HEK293 (cell line): ENCODE results near the gene CEP55.
A peak's percentile ranks its signal among the peaks of the same experiment; 100 is the strongest.

Experiments
- CTCF ChIA-PET: fragments of 350-600 bp; formaldehyde crosslinking; extraction: SDS; loops from one replicate; lab custom pipeline; 2021; ENCODE audit warnings: antibody characterized with exemption; lab: Yijun Ruan, JAX
- POLR2A ChIA-PET: fragments of 300-600 bp; formaldehyde crosslinking; extraction: SDS; loops from one replicate; lab custom pipeline; 2020; ENCODE audit warnings: antibody characterized with exemption, inconsistent platforms; lab: Yijun Ruan, JAX
- H3K27ac ChIP-seq: fragments of 200-500 bp; sonication (Bioruptor generic); 2 replicates; pipeline ENCODE4 v1.5.1; 2014; ENCODE audit warnings: low read depth, low read length, control low read depth, inconsistent platforms; ENCODE audit errors: extremely low read depth
- H3K36me3 ChIP-seq, 2 experiments: fragments of 200-500 bp in 1 of 2; sonication (Bioruptor generic) in 1 of 2; 1 replicate in 1 of 2; 2 replicates in 1 of 2; pipeline ENCODE4 v1.5.1; 2014 to 2017; ENCODE audit warnings: inconsistent platforms in 2 of 2, low read length in 2 of 2; ENCODE audit not compliant: control insufficient read depth in 2 of 2, insufficient read depth in 1 of 2
- H3K4me1 ChIP-seq: fragments of 200-500 bp; sonication (Bioruptor generic); 2 replicates; pipeline ENCODE4 v1.5.1; 2014; ENCODE audit warnings: mild to moderate bottlenecking, low read length, inconsistent platforms; ENCODE audit not compliant: control insufficient read depth, insufficient read depth
- H3K4me3 ChIP-seq: 2 replicates; pipeline ENCODE4 v1.5.1; 2011; ENCODE audit warnings: low read depth, mild to moderate bottlenecking, control low read depth, low read length, moderate library complexity
- H3K9me3 ChIP-seq: fragments of 200-500 bp; sonication (Bioruptor generic); 2 replicates; pipeline ENCODE4 v1.5.1; 2014; ENCODE audit warnings: low read depth, low read length, inconsistent platforms; ENCODE audit not compliant: control insufficient read depth, insufficient read depth
- HOXC10 ChIP-seq: sonication (generic); formaldehyde crosslinking; IDR thresholded peaks from 2 replicates; pipeline ENCODE4 v1.8.1; 2023; ENCODE audit warnings: mild to moderate bottlenecking, missing genetic modification reagents
- KLF8 ChIP-seq: fragments of 450-650 bp; formaldehyde crosslinking; IDR thresholded peaks from 2 replicates; pipeline ENCODE4 v1.5.1; 2016; ENCODE audit warnings: missing biosample characterization, missing genetic modification characterization
- OSR2 ChIP-seq: fragments of 450-650 bp; formaldehyde crosslinking; IDR thresholded peaks from 2 replicates; pipeline ENCODE4 v1.5.1; 2016; ENCODE audit warnings: missing biosample characterization, missing genetic modification characterization
- PRDM6 ChIP-seq: fragments of 450-650 bp; formaldehyde crosslinking; IDR thresholded peaks from 2 replicates; pipeline ENCODE4 v1.5.1; 2017; ENCODE audit warnings: missing biosample characterization, missing genetic modification characterization
- RBAK ChIP-seq: fragments of 450-650 bp; formaldehyde crosslinking; IDR thresholded peaks from 2 replicates; pipeline ENCODE4 v1.5.1; 2016; ENCODE audit warnings: missing biosample characterization, missing genetic modification characterization
- REPIN1 ChIP-seq: fragments of 450-650 bp; formaldehyde crosslinking; IDR thresholded peaks from 2 replicates; pipeline ENCODE4 v1.5.1; 2017; ENCODE audit warnings: missing biosample characterization, missing genetic modification characterization, low read depth
- SCRT1 ChIP-seq: fragments of 450-650 bp; formaldehyde crosslinking; IDR thresholded peaks from 2 replicates; pipeline ENCODE4 v1.5.1; 2016; ENCODE audit warnings: missing biosample characterization, missing genetic modification characterization, borderline replicate concordance
- SP2 ChIP-seq: fragments of 450-650 bp; formaldehyde crosslinking; IDR thresholded peaks from 2 replicates; pipeline ENCODE4 v1.5.1; 2016; ENCODE audit warnings: missing biosample characterization, missing genetic modification characterization
- YY1 ChIP-seq: fragments of 450-650 bp; formaldehyde crosslinking; IDR thresholded peaks from 2 replicates; pipeline ENCODE4 v1.5.1; 2018; ENCODE audit warnings: missing biosample characterization, missing genetic modification characterization
- YY2 ChIP-seq: fragments of 450-650 bp; formaldehyde crosslinking; IDR thresholded peaks from 2 replicates; pipeline ENCODE4 v1.5.1; 2016; ENCODE audit warnings: missing biosample characterization, missing genetic modification characterization
- ZBTB48 ChIP-seq: fragments of 450-650 bp; formaldehyde crosslinking; IDR thresholded peaks from 2 replicates; pipeline ENCODE4 v1.5.1; 2016; ENCODE audit warnings: missing biosample characterization, missing genetic modification characterization
- ZFP37 ChIP-seq: fragments of 450-650 bp; formaldehyde crosslinking; IDR thresholded peaks from 2 replicates; pipeline ENCODE4 v1.5.1; 2016; ENCODE audit warnings: missing biosample characterization, missing genetic modification characterization
- ZNF2 ChIP-seq: fragments of 450-650 bp; formaldehyde crosslinking; IDR thresholded peaks from 2 replicates; pipeline ENCODE4 v1.5.1; 2016; ENCODE audit warnings: missing biosample characterization, missing genetic modification characterization
- ZNF248 ChIP-seq: fragments of 450-650 bp; formaldehyde crosslinking; IDR thresholded peaks from 2 replicates; pipeline ENCODE4 v1.5.1; 2017; ENCODE audit warnings: missing biosample characterization, missing genetic modification characterization
- ZNF324 ChIP-seq: fragments of 450-650 bp; formaldehyde crosslinking; IDR thresholded peaks from 2 replicates; pipeline ENCODE4 v1.5.1; 2016; ENCODE audit warnings: missing biosample characterization, missing genetic modification characterization
- ZNF335 ChIP-seq: fragments of 450-650 bp; formaldehyde crosslinking; conservative IDR thresholded peaks from 2 replicates; pipeline ENCODE4 v1.5.1; 2016; ENCODE audit warnings: missing biosample characterization, missing genetic modification characterization
- ZNF354C ChIP-seq: fragments of 450-650 bp; formaldehyde crosslinking; IDR thresholded peaks from 2 replicates; pipeline ENCODE4 v1.5.1; 2016; ENCODE audit warnings: missing biosample characterization, missing genetic modification characterization, low read depth, borderline replicate concordance
- ZNF416 ChIP-seq: fragments of 450-650 bp; formaldehyde crosslinking; IDR thresholded peaks from 2 replicates; pipeline ENCODE4 v1.5.1; 2016; ENCODE audit warnings: missing biosample characterization, missing genetic modification characterization
- ZNF501 ChIP-seq: fragments of 450-650 bp; formaldehyde crosslinking; IDR thresholded peaks from 2 replicates; pipeline ENCODE4 v1.5.1; 2016; ENCODE audit warnings: missing biosample characterization, missing genetic modification characterization
- ZNF514 ChIP-seq: fragments of 450-650 bp; formaldehyde crosslinking; IDR thresholded peaks from 2 replicates; pipeline ENCODE4 v1.5.1; 2016; ENCODE audit warnings: missing biosample characterization, missing genetic modification characterization
- ZNF521 ChIP-seq: fragments of 450-650 bp; formaldehyde crosslinking; IDR thresholded peaks from 2 replicates; pipeline ENCODE4 v1.5.1; 2017; ENCODE audit warnings: missing biosample characterization, mild to moderate bottlenecking, missing genetic modification characterization
- ZNF529 ChIP-seq: fragments of 450-650 bp; formaldehyde crosslinking; IDR thresholded peaks from 2 replicates; pipeline ENCODE4 v1.5.1; 2017; ENCODE audit warnings: missing genetic modification characterization, missing biosample characterization; ENCODE audit not compliant: insufficient replicate concordance
- ZNF549 ChIP-seq: fragments of 450-650 bp; IDR thresholded peaks from 2 replicates; pipeline ENCODE4 v1.5.1; 2018; ENCODE audit warnings: missing biosample characterization, missing genetic modification characterization, mild to moderate bottlenecking, inconsistent platforms, moderate library complexity
- ZNF555 ChIP-seq: fragments of 450-650 bp; formaldehyde crosslinking; conservative IDR thresholded peaks from 2 replicates; pipeline ENCODE4 v1.5.1; 2017; ENCODE audit warnings: missing biosample characterization, mild to moderate bottlenecking, missing genetic modification characterization, inconsistent platforms
- ZNF561 ChIP-seq: fragments of 450-650 bp; IDR thresholded peaks from 2 replicates; pipeline ENCODE4 v1.5.1; 2018; ENCODE audit warnings: missing biosample characterization, missing genetic modification characterization, borderline replicate concordance
- ZNF600 ChIP-seq: fragments of 450-650 bp; formaldehyde crosslinking; IDR thresholded peaks from 2 replicates; pipeline ENCODE4 v1.5.1; 2016; ENCODE audit warnings: missing biosample characterization, missing genetic modification characterization
- ZNF629 ChIP-seq: fragments of 450-650 bp; formaldehyde crosslinking; IDR thresholded peaks from 2 replicates; pipeline ENCODE4 v1.5.1; 2017; ENCODE audit warnings: missing biosample characterization, missing genetic modification characterization
- ZNF658 ChIP-seq: fragments of 450-650 bp; formaldehyde crosslinking; IDR thresholded peaks from 2 replicates; pipeline ENCODE4; 2016; ENCODE audit warnings: missing biosample characterization, missing genetic modification characterization
- ZNF704 ChIP-seq: fragments of 450-650 bp; formaldehyde crosslinking; IDR thresholded peaks from 2 replicates; pipeline ENCODE4 v1.5.1; 2016; ENCODE audit warnings: missing biosample characterization, missing genetic modification characterization
- ZNF747 ChIP-seq: fragments of 450-650 bp; formaldehyde crosslinking; IDR thresholded peaks from 2 replicates; pipeline ENCODE4 v1.5.1; 2016; ENCODE audit warnings: missing biosample characterization, missing genetic modification characterization
- ZNF785 ChIP-seq: fragments of 450-650 bp; formaldehyde crosslinking; IDR thresholded peaks from 2 replicates; pipeline ENCODE4 v1.5.1; 2016; ENCODE audit warnings: missing biosample characterization, missing genetic modification characterization
- ZNF791 ChIP-seq: fragments of 450-650 bp; formaldehyde crosslinking; IDR thresholded peaks from 2 replicates; pipeline ENCODE4 v1.5.1; 2016; ENCODE audit warnings: missing biosample characterization, missing genetic modification characterization
- ZNF830 ChIP-seq: fragments of 450-650 bp; IDR thresholded peaks from 2 replicates; pipeline ENCODE4 v1.5.0; 2018; ENCODE audit warnings: missing biosample characterization, missing genetic modification characterization, low read depth, mild to moderate bottlenecking, moderate library complexity
- TF ChIP-seq, protein P1 (sequence below): fragments of 450-650 bp; formaldehyde crosslinking; IDR thresholded peaks from 2 replicates; pipeline ENCODE4 v1.5.1; 2016; ENCODE audit warnings: missing biosample characterization, missing genetic modification characterization
- TF ChIP-seq, protein P2 (sequence below): fragments of 450-650 bp; formaldehyde crosslinking; IDR thresholded peaks from 2 replicates; pipeline ENCODE4 v1.5.1; 2016; ENCODE audit warnings: missing biosample characterization, missing genetic modification characterization

The CEP55 gene

DNA sequence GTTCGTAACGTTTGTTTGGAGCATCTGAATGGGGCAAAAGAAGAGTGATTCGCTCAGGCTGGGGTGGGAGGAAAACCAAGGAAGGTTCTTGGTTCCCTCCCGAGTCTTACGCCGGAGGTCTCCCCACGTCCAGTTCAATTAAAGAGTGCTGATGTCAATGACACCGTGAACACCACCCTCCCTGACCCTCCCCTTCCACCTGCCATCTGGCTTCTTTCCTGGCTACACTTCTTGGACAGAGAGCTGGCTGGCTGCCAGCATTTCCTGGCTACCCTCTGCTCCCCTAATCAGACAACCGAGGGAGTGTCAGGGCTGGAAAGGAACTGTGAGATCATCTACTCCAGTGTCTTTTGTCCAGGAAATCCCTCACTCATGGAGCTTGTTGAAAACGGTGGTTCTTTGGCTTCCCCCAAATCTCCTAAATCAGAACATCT, 46.0 kb downstream of the CEP55 start:
- CTCF ChIA-PET: interaction anchor here (0.7 to 2.9 kb wide), 23 partner anchors 8 to 723 kb away, joined by 3 to 27 read pairs (median 5); partner anchors contain the start of gene MYOF
- Histone ChIP-seq H3K36me3 (no peaks in the 10 kb centered on the region), H3K27ac (no peak overlapping the region), H3K4me1 (no peaks in the 10 kb centered on the region), H3K9me3 (no peaks in the 10 kb centered on the region), H3K4me3 (peak overlapping the region; percentile 37)
- POLR2A ChIA-PET: interaction anchor here (1.2 kb wide), 1 partner anchor 46 kb away, joined by 3 read pairs; the partner anchor contains the start of gene CEP55
- no peak for TF ChIP-seq ZNF555 (tag by site-specific recombination)
- TF ChIP-seq ZNF514: no peak
- TF ChIP-seq RBAK (tag by site-specific recombination): no peak
- TF ChIP-seq ZNF791 (tag by site-specific recombination): no peak
- TF ChIP-seq ZNF629 (tag by site-specific recombination): peak; percentile 50; the same call in 1 of the 2 replicates
- TF ChIP-seq OSR2: no peak
- TF ChIP-seq ZNF335 (tag by site-specific recombination): peak; percentile 57
- 0 out of 2 replicates have a peak, but pooled peaks have one; percentile 13 for TF ChIP-seq ZNF2 (tag by site-specific recombination)
- TF ChIP-seq ZNF561 (tag by site-specific recombination): 0 out of 2 replicates have a peak, but pooled peaks have one; percentile 26
- TF ChIP-seq SP2 (tag by site-specific recombination): 0 out of 2 replicates have a peak, but pooled peaks have one; percentile 29
- TF ChIP-seq HOXC10 (CRISPR knock-in tag): no peak
- TF ChIP-seq ZNF704: no peak
- no peak for TF ChIP-seq ZNF830
- TF ChIP-seq ZNF416 (tag by site-specific recombination): no peak
- TF ChIP-seq ZNF354C (tag by site-specific recombination): no peak
- TF ChIP-seq ZNF529 (tag by site-specific recombination): no peak
- TF ChIP-seq KLF8 (tag by site-specific recombination): no peak
- TF ChIP-seq ZNF324 (tag by site-specific recombination): 0 out of 2 replicates have a peak, but pooled peaks have one; percentile 14
- TF ChIP-seq ZBTB48 (tag by site-specific recombination): 0 out of 2 replicates have a peak, but pooled peaks have one; percentile 60
- TF ChIP-seq ZNF600 (tag by site-specific recombination): peak; percentile 66
- no peak for TF ChIP-seq REPIN1 (tag by site-specific recombination)
- TF ChIP-seq ZNF521 (tag by site-specific recombination): no peak
- no peak for TF ChIP-seq YY2 (tag by site-specific recombination)
- no peak for TF ChIP-seq ZNF549 (tag by site-specific recombination)
- TF ChIP-seq ZNF747 (tag by site-specific recombination): no peak
- TF ChIP-seq, protein P1, sequence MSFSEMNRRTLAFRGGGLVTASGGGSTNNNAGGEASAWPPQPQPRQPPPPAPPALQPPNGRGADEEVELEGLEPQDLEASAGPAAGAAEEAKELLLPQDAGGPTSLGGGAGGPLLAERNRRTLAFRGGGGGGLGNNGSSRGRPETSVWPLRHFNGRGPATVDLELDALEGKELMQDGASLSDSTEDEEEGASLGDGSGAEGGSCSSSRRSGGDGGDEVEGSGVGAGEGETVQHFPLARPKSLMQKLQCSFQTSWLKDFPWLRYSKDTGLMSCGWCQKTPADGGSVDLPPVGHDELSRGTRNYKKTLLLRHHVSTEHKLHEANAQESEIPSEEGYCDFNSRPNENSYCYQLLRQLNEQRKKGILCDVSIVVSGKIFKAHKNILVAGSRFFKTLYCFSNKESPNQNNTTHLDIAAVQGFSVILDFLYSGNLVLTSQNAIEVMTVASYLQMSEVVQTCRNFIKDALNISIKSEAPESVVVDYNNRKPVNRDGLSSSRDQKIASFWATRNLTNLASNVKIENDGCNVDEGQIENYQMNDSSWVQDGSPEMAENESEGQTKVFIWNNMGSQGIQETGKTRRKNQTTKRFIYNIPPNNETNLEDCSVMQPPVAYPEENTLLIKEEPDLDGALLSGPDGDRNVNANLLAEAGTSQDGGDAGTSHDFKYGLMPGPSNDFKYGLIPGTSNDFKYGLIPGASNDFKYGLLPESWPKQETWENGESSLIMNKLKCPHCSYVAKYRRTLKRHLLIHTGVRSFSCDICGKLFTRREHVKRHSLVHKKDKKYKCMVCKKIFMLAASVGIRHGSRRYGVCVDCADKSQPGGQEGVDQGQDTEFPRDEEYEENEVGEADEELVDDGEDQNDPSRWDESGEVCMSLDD (tag by site-specific recombination): 0 out of 2 replicates have a peak, but pooled peaks have one; percentile 32
- no peak; the same call in 1 of the 2 replicates for TF ChIP-seq PRDM6 (tag by site-specific recombination)
- TF ChIP-seq, protein P2, sequence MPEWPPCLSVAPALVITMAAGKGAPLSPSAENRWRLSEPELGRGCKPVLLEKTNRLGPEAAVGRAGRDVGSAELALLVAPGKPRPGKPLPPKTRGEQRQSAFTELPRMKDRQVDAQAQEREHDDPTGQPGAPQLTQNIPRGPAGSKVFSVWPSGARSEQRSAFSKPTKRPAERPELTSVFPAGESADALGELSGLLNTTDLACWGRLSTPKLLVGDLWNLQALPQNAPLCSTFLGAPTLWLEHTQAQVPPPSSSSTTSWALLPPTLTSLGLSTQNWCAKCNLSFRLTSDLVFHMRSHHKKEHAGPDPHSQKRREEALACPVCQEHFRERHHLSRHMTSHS: no peak
- no peak for TF ChIP-seq ZNF248 (tag by site-specific recombination)
- TF ChIP-seq ZNF501: no peak
- TF ChIP-seq SCRT1: no peak
- TF ChIP-seq ZNF785 (tag by site-specific recombination): no peak
- no peak for TF ChIP-seq ZNF658
- no peak for TF ChIP-seq YY1 (tag by site-specific recombination)
- TF ChIP-seq ZFP37 (tag by site-specific recombination): no peak
